ENCODE data around the gene ELAPOR2.
"Not testable (repeated sequence)": the region's sequence is repeated elsewhere in the genome, so short reads cannot be mapped to it uniquely, and the experiment has no call there.

The ELAPOR2 gene

DNA sequence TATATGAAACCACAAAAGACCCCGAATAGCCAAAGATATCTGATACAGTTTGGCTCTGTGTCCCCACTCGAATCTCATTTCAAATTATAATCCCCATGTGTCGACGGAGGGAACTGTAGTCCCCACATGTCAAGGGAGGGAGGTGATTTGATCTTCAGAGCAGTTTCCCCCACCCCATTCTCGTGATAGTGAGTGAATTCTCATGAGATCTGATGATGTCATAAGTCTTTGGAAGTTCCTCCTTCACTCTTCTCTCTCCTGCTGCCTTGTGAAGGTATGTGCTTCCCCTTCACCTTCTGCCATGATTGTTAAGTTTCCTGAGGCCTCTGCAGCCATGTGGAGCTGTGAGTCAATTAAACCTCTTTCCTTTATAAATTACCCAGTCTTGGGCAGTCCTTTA is 13.0 kb downstream of the ELAPOR2 start:
- DNase-seq (ENCODE audit: low read depth): no peak

DNA sequence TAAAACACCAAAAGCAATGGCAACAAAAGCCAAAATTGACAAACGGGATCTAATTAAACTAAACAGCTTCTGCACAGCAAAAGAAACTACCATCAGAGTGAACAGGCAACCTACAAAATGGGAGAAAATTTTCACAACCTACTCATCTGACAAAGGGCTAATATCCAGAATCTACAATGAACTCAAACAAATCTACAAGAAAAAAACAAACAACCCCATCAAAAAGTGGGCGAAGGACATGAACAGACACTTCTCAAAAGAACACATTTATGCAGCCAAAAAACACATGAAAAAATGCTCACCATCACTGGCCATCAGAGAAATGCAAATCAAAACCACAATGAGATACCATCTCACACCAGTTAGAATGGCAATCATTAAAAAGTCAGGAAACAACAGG is 14.7 kb downstream of the ELAPOR2 start:
- DNase-seq (ENCODE audit: low read depth): not testable (repeated sequence)

- DNase-seq (ENCODE audit: low read depth): not testable (repeated sequence)
These were observed 17.9 kb downstream of the ELAPOR2 start for GRCh38 chr7:87041586-87041985.

DNA sequence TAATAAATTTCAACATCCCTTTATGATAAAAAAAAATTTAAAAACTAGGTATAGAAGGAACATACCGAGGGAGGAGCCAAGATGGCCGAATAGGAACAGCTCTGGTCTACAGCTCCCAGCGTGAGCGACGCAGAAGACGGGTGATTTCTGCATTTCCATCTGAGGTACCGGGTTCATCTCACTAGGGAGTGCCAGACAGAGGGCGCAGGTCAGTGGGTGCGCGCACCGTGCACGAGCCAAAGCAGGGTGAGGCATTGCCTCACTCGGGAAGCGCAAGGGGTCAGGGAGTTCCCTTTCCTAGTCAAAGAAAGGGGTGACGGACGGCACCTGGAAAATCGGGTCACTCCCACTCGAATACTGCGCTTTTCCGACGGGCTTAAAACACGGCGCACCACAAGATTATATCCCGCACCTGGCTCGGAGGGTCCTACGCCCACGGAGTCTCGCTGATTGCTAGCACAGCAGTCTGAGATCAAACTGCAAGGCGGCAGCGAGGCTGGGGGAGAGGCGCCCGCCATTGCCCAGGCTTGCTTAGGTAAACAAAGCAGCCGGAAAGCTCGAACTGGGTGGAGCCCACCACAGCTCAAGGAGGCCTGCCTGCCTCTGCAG is 19.7 kb downstream of the ELAPOR2 start:
- peak; percentile 25 for DNase-seq (ENCODE audit: low read depth)

- DNase-seq (ENCODE audit: low read depth): no peak
These were observed 20.3 kb downstream of the ELAPOR2 start for GRCh38 chr7:87038993-87039690.

- DNase-seq (ENCODE audit: low read depth): no peak
These were observed 22.5 kb downstream of the ELAPOR2 start for GRCh38 chr7:87036985-87037384.

DNA sequence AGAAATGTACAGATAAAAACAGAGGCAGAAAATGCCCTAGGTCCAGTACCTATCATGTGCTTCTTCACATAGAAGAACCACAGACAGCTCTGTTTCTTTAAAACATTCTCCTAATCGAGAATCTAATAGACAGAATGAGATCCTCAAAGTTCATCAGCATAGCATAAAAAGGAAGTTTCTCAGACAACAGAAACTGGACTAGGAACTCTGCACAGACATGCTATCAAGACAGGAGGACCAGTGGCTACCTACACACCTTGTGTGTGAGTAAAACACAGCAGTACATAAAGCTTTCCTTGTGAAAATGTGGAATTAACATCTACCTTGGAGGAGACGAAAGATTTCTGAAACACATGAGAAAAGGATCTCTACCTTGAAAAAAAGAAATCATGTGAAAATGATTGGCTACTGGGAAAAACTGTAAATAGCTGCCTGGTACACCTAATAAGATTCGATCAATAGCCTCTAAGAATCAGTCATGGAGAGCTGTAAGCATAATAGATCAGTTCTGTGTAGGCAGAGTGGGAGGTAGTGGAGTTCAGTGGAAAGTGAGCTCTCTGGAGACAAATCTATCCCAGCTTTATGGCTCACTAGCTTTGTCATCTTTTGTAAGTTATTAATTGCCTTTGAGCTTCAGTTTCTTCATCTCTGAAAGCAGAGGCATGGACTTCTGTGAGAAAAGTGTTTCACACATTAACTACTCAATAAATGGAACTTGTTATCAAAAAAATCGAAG is 26.7 kb downstream of the ELAPOR2 start:
- DNase-seq (ENCODE audit: low read depth): no peak

- DNase-seq (ENCODE audit: low read depth): no peak
These were observed 30.4 kb downstream of the ELAPOR2 start for GRCh38 chr7:87029078-87029477.

- no peak for DNase-seq (ENCODE audit: low read depth)
These were observed 30.8 kb downstream of the ELAPOR2 start for GRCh38 chr7:87028636-87029035.

GRCh38 chr7:87027900-87028299 is 31.6 kb downstream of the ELAPOR2 start:
- no peak for DNase-seq (ENCODE audit: low read depth)

- DNase-seq (ENCODE audit: low read depth): no peak
These were observed 38.2 kb downstream of the ELAPOR2 start for GRCh38 chr7:87021285-87021684.

DNA sequence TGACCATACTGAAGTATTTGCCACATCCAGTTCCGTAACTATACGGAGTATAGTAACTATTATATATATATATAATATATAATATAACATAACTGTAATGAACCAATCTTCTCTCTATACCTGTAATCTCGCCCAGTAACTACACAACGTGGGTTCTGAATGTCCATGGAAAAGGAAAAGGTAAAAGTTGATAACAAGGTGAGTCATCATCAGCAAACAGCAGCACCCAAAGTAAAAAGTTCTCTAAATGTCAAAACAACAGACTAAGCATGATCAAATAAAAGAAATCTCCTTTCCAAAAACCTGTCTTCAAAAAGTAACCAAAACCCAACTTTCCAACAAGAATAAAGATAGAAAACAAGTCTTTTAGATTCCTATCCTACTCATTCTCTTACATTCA is 42.8 kb downstream of the ELAPOR2 start:
- no peak for DNase-seq (ENCODE audit: low read depth)

DNA sequence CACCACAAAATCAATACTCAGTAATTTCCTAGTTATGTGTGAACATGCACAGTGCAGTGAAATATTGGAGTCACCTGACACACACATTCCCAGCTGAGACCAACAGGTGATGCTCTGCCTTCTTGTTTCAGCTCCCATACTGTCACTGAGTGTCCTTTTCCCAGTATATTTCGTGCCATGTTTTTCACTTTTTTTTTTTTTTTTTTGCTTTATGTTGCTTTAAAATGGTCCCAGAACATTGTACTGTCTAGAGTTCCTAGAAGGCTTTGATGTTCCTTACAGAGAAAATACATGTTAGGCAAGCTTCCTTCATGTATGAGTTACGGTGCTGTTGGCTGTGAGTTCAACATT is 45.6 kb downstream of the ELAPOR2 start:
- DNase-seq (ENCODE audit: low read depth): no peak

- no peak for DNase-seq (ENCODE audit: low read depth)
These were observed 46.2 kb downstream of the ELAPOR2 start for GRCh38 chr7:87013136-87013839.
